OCI-LY7 (cell line): ENCODE data around the gene AGBL3. TPM values are rescaled to one million over a fixed set of nuclear protein-coding genes. Genes with fewer than 3 reads are reported as not detected.

Experiments
- BruUV-seq: library from RNA; stranded (reverse); fragments of 400-500 nt; replicated peaks from 2 replicates; lab custom pipeline; 2021; lab: Mats Ljungman, UMichigan
- CTCF ChIA-PET: fragments of 300-600 bp; sonication (Branson Sonifier 250); formaldehyde crosslinking; loops from one replicate; lab custom pipeline; 2022; ENCODE audit warnings: antibody characterized with exemption; ENCODE audit not compliant: unreplicated experiment; lab: Charles Lee
- POLR2A ChIA-PET: fragments of 300-600 bp; sonication (Branson Sonifier 250); formaldehyde crosslinking; loops from one replicate; lab custom pipeline; 2022; ENCODE audit warnings: antibody characterized with exemption; lab: Charles Lee
- DNase-seq: peaks from one replicate; pipeline ENCODE4 v3.0.0-alpha.2; 2015; ENCODE audit warnings: low spot score
- H2AFZ ChIP-seq: fragments of 200-600 bp; sonication (generic), shearing (Covaris generic); 2 replicates; pipeline ENCODE4 v1.6.1; 2014; ENCODE audit warnings: mild to moderate bottlenecking, antibody characterized with exemption, low read length, moderate library complexity
- H3K27ac ChIP-seq: fragments of 200-600 bp; sonication (generic); 2 replicates; pipeline ENCODE4 v1.5.1; 2014; ENCODE audit warnings: mixed run types, low read depth, mild to moderate bottlenecking, moderate library complexity, low read length, inconsistent platforms; ENCODE audit not compliant: poor library complexity, severe bottlenecking
- H3K36me3 ChIP-seq: fragments of 200-600 bp; sonication (generic); 2 replicates; pipeline ENCODE4 v1.6.1; 2014; ENCODE audit warnings: mild to moderate bottlenecking, antibody characterized with exemption, low read length, moderate library complexity, mixed read lengths; ENCODE audit not compliant: insufficient read depth
- H3K4me1 ChIP-seq: fragments of 200-600 bp; sonication (generic); 2 replicates; pipeline ENCODE4 v1.5.1; 2014; ENCODE audit warnings: mild to moderate bottlenecking, low read length; ENCODE audit not compliant: insufficient read depth, poor library complexity, severe bottlenecking
- H3K4me2 ChIP-seq: fragments of 200-600 bp; sonication (generic); 2 replicates; pipeline ENCODE4 v1.6.1; 2014; ENCODE audit warnings: mild to moderate bottlenecking, low read length
- H3K4me3 ChIP-seq: fragments of 200-600 bp; sonication (generic); 2 replicates; pipeline ENCODE4 v1.5.1; 2014; ENCODE audit warnings: mild to moderate bottlenecking, low read depth, low read length; ENCODE audit not compliant: poor library complexity, severe bottlenecking
- H3K79me2 ChIP-seq: fragments of 200-600 bp; sonication (generic); 2 replicates; pipeline ENCODE4 v1.6.1; 2016; ENCODE audit warnings: low read depth, mild to moderate bottlenecking, low read length, moderate library complexity, mixed read lengths; ENCODE audit not compliant: insufficient read depth
- H3K9me2 ChIP-seq: fragments of 200-600 bp; sonication (generic); 2 replicates; pipeline ENCODE4 v1.6.1; 2016; ENCODE audit warnings: mild to moderate bottlenecking, low read length, mixed read lengths; ENCODE audit not compliant: insufficient read depth
- H3K9me3 ChIP-seq: fragments of 200-600 bp; sonication (generic); 2 replicates; pipeline ENCODE4 v1.6.1; 2014; ENCODE audit warnings: mild to moderate bottlenecking, mixed run types, low read length, mixed read lengths
- H4K20me1 ChIP-seq: fragments of 200-600 bp; sonication (generic); 2 replicates; pipeline ENCODE4 v1.6.1; 2014; ENCODE audit warnings: mild to moderate bottlenecking, antibody characterized with exemption, low read length, moderate library complexity, mixed read lengths; ENCODE audit not compliant: insufficient read depth
- CTCF ChIP-seq: fragments of 200-600 bp; sonication (generic); conservative IDR thresholded peaks from 2 replicates; pipeline ENCODE4 v1.5.1; 2014; ENCODE audit warnings: mild to moderate bottlenecking, antibody characterized with exemption, low read length, moderate library complexity, mixed read lengths
- EZH2phosphoT487 ChIP-seq: fragments of 200-600 bp; sonication (generic); IDR thresholded peaks from 2 replicates; pipeline ENCODE4 v1.6.1; 2018; ENCODE audit warnings: low read depth, borderline replicate concordance, mild to moderate bottlenecking, mixed run types, antibody characterized with exemption, low read length, moderate library complexity, mixed read lengths
- intact Hi-C: fragments of 100-400 bp; cut with micrococcal nuclease; formaldehyde crosslinking; loops from one replicate; pipeline ENCODE4 v1.10.0; 2022; ENCODE audit not compliant: unreplicated experiment
- total RNA-seq, 2 experiments: library from RNA; depleted of rRNA in 1 of 2; stranded (reverse); fragments of >200 nt in 1 of 2; shearing (Covaris generic) in 1 of 2; gene quantifications; 2 replicates each; pipeline ENCODE4 v1.2.3, GENCODE V29; 2014 to 2022

AGBL3 gene
- total RNA-seq, 2 experiments from 2014 or later = 3.5 to 4.9 TPM

GRCh38 chr7:135094472-135095237 lies 108.3 kb downstream of the AGBL3 start:
- H3K4me1 ChIP-seq = no peaks in the 10 kb centered on the region
- no peak overlapping the region for H3K4me3 ChIP-seq
- H3K9me2 ChIP-seq = no peaks in the 10 kb centered on the region
- TF ChIP-seq EZH2phosphoT487 = no peak
- no peak for TF ChIP-seq CTCF
- intact Hi-C loops = no loop called here
- no peaks in the 10 kb centered on the region for H3K79me2 ChIP-seq
- no peaks in the 10 kb centered on the region for H3K36me3 ChIP-seq
- H4K20me1 ChIP-seq = no peaks in the 10 kb centered on the region
- H3K9me3 ChIP-seq = no peaks in the 10 kb centered on the region
- H3K27ac ChIP-seq = no peak overlapping the region
- DNase-seq = no peak
- H2AFZ ChIP-seq = no peak overlapping the region
- BruUV-seq = no TSS peak
- POLR2A ChIA-PET = interaction anchor here (0.5 to 1.2 kb wide), 3 partner anchors 119 to 1524 kb away, joined by 3 to 5 read pairs (median 4); no protein-coding TSS in a partner anchor
- CTCF ChIA-PET = no interaction called here
- no peak overlapping the region for H3K4me2 ChIP-seq

- no peak overlapping the region for H3K4me2 ChIP-seq
- intact Hi-C loops = no loop called here
- no peaks in the 10 kb centered on the region for H3K9me2 ChIP-seq
- no peaks in the 10 kb centered on the region for H3K79me2 ChIP-seq
- ChIA-PET POLR2A (no interaction called here), CTCF (no interaction called here)
- no peaks in the 10 kb centered on the region for H3K36me3 ChIP-seq
- no peak overlapping the region for H3K4me3 ChIP-seq
- no peak overlapping the region for H3K27ac ChIP-seq
- H3K4me1 ChIP-seq = no peaks in the 10 kb centered on the region
- no TSS peak for BruUV-seq
- no peak for TF ChIP-seq CTCF
- no peak for TF ChIP-seq EZH2phosphoT487
- DNase-seq = no peak
- no peaks in the 10 kb centered on the region for H4K20me1 ChIP-seq
- no peaks in the 10 kb centered on the region for H3K9me3 ChIP-seq
- no peak overlapping the region for H2AFZ ChIP-seq
Measured at GRCh38 chr7:135095450-135095849, 109.1 kb downstream of the AGBL3 start.

GRCh38 chr7:135098391-135098790 lies 112.1 kb downstream of the AGBL3 start:
- POLR2A ChIA-PET = no interaction called here
- BruUV-seq = no TSS peak
- Histone ChIP-seq H3K4me2 (no peak overlapping the region), H3K27ac (no peak overlapping the region), H3K79me2 (no peaks in the 10 kb centered on the region), H3K36me3 (no peaks in the 10 kb centered on the region), H2AFZ (no peak overlapping the region), H3K4me3 (no peak overlapping the region), H3K4me1 (no peaks in the 10 kb centered on the region), H3K9me2 (no peaks in the 10 kb centered on the region), H4K20me1 (no peaks in the 10 kb centered on the region), H3K9me3 (no peaks in the 10 kb centered on the region)
- CTCF ChIA-PET = no interaction called here
- no peak for TF ChIP-seq CTCF
- TF ChIP-seq EZH2phosphoT487 = no peak
- no peak for DNase-seq
- intact Hi-C loops = no loop called here
